SK-N-SH (cell line): ENCODE results near the gene SEMA3G. TPM values are rescaled to one million over a fixed set of nuclear protein-coding genes. Genes with fewer than 3 reads are reported as not detected.

Source experiments
- CTCF ChIA-PET: fragments of 300-600, 350-600 bp; formaldehyde crosslinking; extraction: SDS; loops from one replicate; lab custom pipeline; 2021; lab: Yijun Ruan, JAX
- POLR2A ChIA-PET: fragments of 350-600 bp; sonication (Branson Sonifier 250); formaldehyde crosslinking; extraction: SDS; loops from one replicate; lab custom pipeline; 2020; ENCODE audit warnings: antibody characterized with exemption, inconsistent platforms; lab: Yijun Ruan, JAX
- DNase-seq: peaks from one replicate; pipeline ENCODE4 v3.0.0; 2012
- H2AFZ ChIP-seq: fragments of 200-600 bp; sonication (generic); 2 replicates; pipeline ENCODE4 v1.8.1; 2016; ENCODE audit warnings: antibody characterized with exemption, mild to moderate bottlenecking, low read depth
- H3F3A ChIP-seq: fragments of 200-600 bp; sonication (generic); replicated peaks from 2 replicates; pipeline ENCODE3; 2016; ENCODE audit warnings: antibody characterized with exemption, mild to moderate bottlenecking; ENCODE audit not compliant: insufficient read depth
- H3K27ac ChIP-seq, 2 experiments: fragments of 200-500 bp in 1 of 2; fragments of 200-600 bp in 1 of 2; sonication (Bioruptor generic) in 1 of 2; sonication (generic), shearing (Covaris generic) in 1 of 2; 2 replicates each; pipeline versions ENCODE4 v1.5.1 to v1.6.1; 2014 to 2016; ENCODE audit warnings: low read depth in 2 of 2, inconsistent platforms in 1 of 2, low read length in 1 of 2, mild to moderate bottlenecking in 1 of 2, mixed read lengths in 1 of 2
- H3K27me3 ChIP-seq: fragments of 200-600 bp; sonication (generic), shearing (Covaris generic); 2 replicates; pipeline ENCODE4 v1.6.1; 2016; ENCODE audit warnings: mixed run types; ENCODE audit not compliant: insufficient read depth
- H3K36me3 ChIP-seq, 2 experiments: fragments of 200-500 bp in 1 of 2; fragments of 200-600 bp in 1 of 2; sonication (Bioruptor generic) in 1 of 2; sonication (generic) in 1 of 2; replicated peaks in 1 of 2; 2 replicates each; pipeline versions ENCODE3 to v1.5.1; 2014 to 2016; ENCODE audit warnings: low read length in 1 of 2, mild to moderate bottlenecking in 1 of 2; ENCODE audit not compliant: insufficient read depth in 2 of 2, control insufficient read depth in 1 of 2
- H3K4me1 ChIP-seq, 2 experiments: fragments of 200-500 bp in 1 of 2; fragments of 200-600 bp in 1 of 2; sonication (Bioruptor generic) in 1 of 2; sonication (generic), shearing (Covaris generic) in 1 of 2; 2 replicates each; pipeline versions ENCODE4 v1.5.1 to v1.6.1; 2014 to 2016; ENCODE audit warnings: low read depth in 1 of 2, low read length in 1 of 2, mixed run types in 1 of 2; ENCODE audit not compliant: insufficient read depth in 2 of 2, control insufficient read depth in 1 of 2
- H3K4me2 ChIP-seq: fragments of 200-600 bp; sonication (generic), shearing (Covaris generic); 2 replicates; pipeline ENCODE4 v1.6.1; 2017; ENCODE audit warnings: mixed run types
- H3K4me3 ChIP-seq, 2 experiments: fragments of 200-500 bp in 1 of 2; fragments of 200-600 bp in 1 of 2; sonication (Bioruptor generic) in 1 of 2; sonication (generic), shearing (Covaris generic) in 1 of 2; 2 replicates each; pipeline versions ENCODE4 v1.5.1 to v1.8.1; 2014 to 2016; ENCODE audit warnings: low read depth in 2 of 2, inconsistent platforms in 1 of 2, low read length in 1 of 2, mild to moderate bottlenecking in 1 of 2, mixed read lengths in 1 of 2, moderate library complexity in 1 of 2
- H3K79me2 ChIP-seq: fragments of 200-600 bp; sonication (generic); 2 replicates; pipeline ENCODE4 v1.8.1; 2017; ENCODE audit warnings: mild to moderate bottlenecking; ENCODE audit not compliant: insufficient read depth
- H3K9ac ChIP-seq: fragments of 200-600 bp; sonication (generic); 2 replicates; pipeline ENCODE4 v1.6.1; 2017; ENCODE audit warnings: mixed run types
- H3K9me2 ChIP-seq: fragments of 200-600 bp; sonication (generic); 2 replicates; pipeline ENCODE4 v1.6.1; 2017; ENCODE audit warnings: mixed run types
- H3K9me3 ChIP-seq: fragments of 200-600 bp; sonication (generic); 2 replicates; pipeline ENCODE4 v1.6.1; 2017; ENCODE audit warnings: mixed run types, mild to moderate bottlenecking, moderate library complexity
- H4K20me1 ChIP-seq: fragments of 200-600 bp; sonication (generic); 2 replicates; pipeline ENCODE4 v1.6.1; 2017; ENCODE audit warnings: mild to moderate bottlenecking, mixed run types; ENCODE audit not compliant: insufficient read depth
- CHD2 ChIP-seq: fragments of 150-350 bp; IDR thresholded peaks from 2 replicates; pipeline ENCODE4 v1.6.1; 2018; ENCODE audit warnings: low read length; ENCODE audit not compliant: partially characterized antibody
- ELF1 ChIP-seq: IDR thresholded peaks from 2 replicates; pipeline ENCODE4 v1.4.0; 2012
- EP300 ChIP-seq, 2 experiments: IDR thresholded peaks; 2 replicates each; pipeline versions ENCODE4 v1.4.0 to v1.6.1; 2012; ENCODE audit warnings: borderline replicate concordance in 1 of 2, low read depth in 1 of 2, low read length in 1 of 2
- FOSL2 ChIP-seq: IDR thresholded peaks from 2 replicates; pipeline ENCODE4 v1.4.0; 2012; ENCODE audit warnings: low read depth, mild to moderate bottlenecking, moderate library complexity, borderline replicate concordance
- FOXJ3 ChIP-seq: sonication (generic); formaldehyde crosslinking; IDR thresholded peaks from 2 replicates; pipeline ENCODE4 v1.5.1; 2020; ENCODE audit warnings: mild to moderate bottlenecking, missing genetic modification reagents
- FOXM1 ChIP-seq: IDR thresholded peaks from 2 replicates; pipeline ENCODE4 v1.4.0; 2012; ENCODE audit warnings: low read depth, mild to moderate bottlenecking
- GATA2 ChIP-seq: sonication (generic); formaldehyde crosslinking; IDR thresholded peaks from 2 replicates; pipeline ENCODE4 v1.5.0; 2020; ENCODE audit warnings: mild to moderate bottlenecking, missing genetic modification reagents
- JUND ChIP-seq: IDR thresholded peaks from 2 replicates; pipeline ENCODE4 v1.4.0; 2012
- MEF2A ChIP-seq: IDR thresholded peaks from 2 replicates; pipeline ENCODE4 v1.4.0; 2012; ENCODE audit warnings: low read depth, borderline replicate concordance
- NFIC ChIP-seq: IDR thresholded peaks from 2 replicates; pipeline ENCODE4 v1.4.0; 2012; ENCODE audit warnings: borderline replicate concordance
- NRF1 ChIP-seq: IDR thresholded peaks from 2 replicates; pipeline ENCODE4 v1.6.1; 2012; ENCODE audit warnings: low read depth, mild to moderate bottlenecking, low read length
- POLR2AphosphoS5 ChIP-seq: IDR thresholded peaks from 2 replicates; pipeline ENCODE4 v1.6.1; 2012; ENCODE audit warnings: low read depth, low read length
- RAD21 ChIP-seq: IDR thresholded peaks from 2 replicates; pipeline ENCODE4 v1.6.1; 2012; ENCODE audit warnings: mild to moderate bottlenecking, low read length
- RCOR1 ChIP-seq: fragments of 150-350 bp; IDR thresholded peaks from 2 replicates; pipeline ENCODE4 v1.6.1; 2017; ENCODE audit warnings: antibody characterized with exemption, low read length
- REST ChIP-seq: IDR thresholded peaks from 2 replicates; pipeline ENCODE4 v1.6.1; 2012; ENCODE audit warnings: mild to moderate bottlenecking, low read depth, low read length, moderate library complexity
- SIN3A ChIP-seq: IDR thresholded peaks from 2 replicates; pipeline ENCODE4 v1.6.1; 2012; ENCODE audit warnings: low read depth, mild to moderate bottlenecking, low read length, moderate library complexity, borderline replicate concordance
- TAF1 ChIP-seq: IDR thresholded peaks from 2 replicates; pipeline ENCODE4 v1.6.1; 2012; ENCODE audit warnings: low read depth, mild to moderate bottlenecking, low read length, moderate library complexity, borderline replicate concordance
- TCF12 ChIP-seq: IDR thresholded peaks from 2 replicates; pipeline ENCODE4 v1.4.0; 2012
- TEAD4 ChIP-seq: IDR thresholded peaks from 2 replicates; pipeline ENCODE4 v1.4.0; 2012; ENCODE audit warnings: mild to moderate bottlenecking, borderline replicate concordance; ENCODE audit not compliant: insufficient read depth
- USF1 ChIP-seq: IDR thresholded peaks from 2 replicates; pipeline ENCODE4 v1.4.0; 2012; ENCODE audit warnings: low read depth, borderline replicate concordance
- YY1 ChIP-seq: IDR thresholded peaks from 2 replicates; pipeline ENCODE4 v1.4.0; 2012; ENCODE audit warnings: low read depth, mild to moderate bottlenecking
- ZBTB33 ChIP-seq: IDR thresholded peaks from 2 replicates; pipeline ENCODE4 v1.4.0; 2012; ENCODE audit warnings: low read depth, borderline replicate concordance
- WGBS: methylation state at CpG from one replicate; pipeline ENCODE4 v1.1.6; 2017; ENCODE audit warnings: low lambda C conversion rate; 5-methylcytosine and 5-hydroxymethylcytosine counted together
- polyA plus RNA-seq, 3 experiments: library from polyadenylated mRNA; depleted of rRNA; stranded (reverse); fragments of >200 nt; gene quantifications; 2 replicates each; pipeline ENCODE4 v1.2.3, GENCODE V29; 2012

Gene SEMA3G
- polyA plus RNA-seq, 1 of the 3 experiments (the other 2 are of a cell fraction) = 0.13 TPM

- no peak overlapping the region for H3K27ac ChIP-seq
- H3K9me2 ChIP-seq = no peaks in the 10 kb centered on the region
- no peaks in the 10 kb centered on the region for H3K27me3 ChIP-seq
- H2AFZ ChIP-seq = no peak overlapping the region
- H3F3A ChIP-seq = no peaks in the 10 kb centered on the region
- H3K9ac ChIP-seq = no peak overlapping the region
- no peaks in the 10 kb centered on the region for H3K9me3 ChIP-seq
- CTCF ChIA-PET = interaction anchor here (16.5 kb wide), 1 partner anchor 15 kb away, joined by 578 read pairs; no protein-coding TSS in a partner anchor
- POLR2A ChIA-PET = no interaction called here
- WGBS = 81% methylated on average over 5 of the region's 14 CpGs
- no peaks in the 10 kb centered on the region for H4K20me1 ChIP-seq
- peaks cover 0 to 3% of the 10 kb centered on the region in 2 experiments; a peak in 1 of 4 replicates for H3K4me1 ChIP-seq
- H3K4me2 ChIP-seq = no peak overlapping the region
- H3K4me3 ChIP-seq = no peak overlapping the region
- no peaks in the 10 kb centered on the region for H3K36me3 ChIP-seq
- TF ChIP-seq MEF2A = no peak
- TF ChIP-seq JUND = no peak
- TF ChIP-seq RAD21 = no peak
- no peak for TF ChIP-seq FOXJ3 (CRISPR knock-in tag)
- TF ChIP-seq ZBTB33 = no peak
- no peak for TF ChIP-seq EP300 (IDR thresholded peaks at IDR 0.05; ENCODE audit: borderline replicate concordance in 1 of 2, low read depth in 1 of 2, low read length in 1 of 2)
- no peak for TF ChIP-seq TAF1
- no peak for TF ChIP-seq CHD2
- TF ChIP-seq RCOR1 = no peak
- TF ChIP-seq GATA2 = no peak
- no peak for TF ChIP-seq FOSL2
- no peak for TF ChIP-seq POLR2AphosphoS5
- TF ChIP-seq TEAD4 = no peak
- TF ChIP-seq NFIC = no peak
- no peak for TF ChIP-seq YY1
- no peak for TF ChIP-seq NRF1
- no peak for TF ChIP-seq TCF12
- no peak for TF ChIP-seq ELF1
- no peak for TF ChIP-seq FOXM1
- H3K79me2 ChIP-seq = no peaks in the 10 kb centered on the region
- DNase-seq = no peak
These were observed 4.2 kb downstream of the SEMA3G start for GRCh38 chr3:52440671-52441070.

- no peaks in the 10 kb centered on the region for H3K9me3 ChIP-seq
- no peaks in the 10 kb centered on the region for H3K27me3 ChIP-seq
- H3K4me1 ChIP-seq = peaks cover 0 to 2% of the 10 kb centered on the region in 2 experiments; a peak in 1 of 4 replicates
- no peak overlapping the region for H3K4me3 ChIP-seq
- no peak overlapping the region for H3K27ac ChIP-seq
- WGBS = 97% methylated on average over 4 of the region's 12 CpGs
- POLR2A ChIA-PET = no interaction called here
- H2AFZ ChIP-seq = no peak overlapping the region
- no peak for DNase-seq
- no peaks in the 10 kb centered on the region for H3K79me2 ChIP-seq
- no peaks in the 10 kb centered on the region for H3K9me2 ChIP-seq
- CTCF ChIA-PET = interaction anchor here (16.5 kb wide), 1 partner anchor 15 kb away, joined by 578 read pairs; no protein-coding TSS in a partner anchor
- no peaks in the 10 kb centered on the region for H3K36me3 ChIP-seq
- H3K4me2 ChIP-seq = no peak overlapping the region
- no peaks in the 10 kb centered on the region for H3F3A ChIP-seq
- no peaks in the 10 kb centered on the region for H4K20me1 ChIP-seq
- H3K9ac ChIP-seq = no peak overlapping the region
- TF ChIP-seq SIN3A = no peak
- TF ChIP-seq REST = no peak
- no peak for TF ChIP-seq USF1
- no peak for TF ChIP-seq TAF1
- no peak for TF ChIP-seq JUND
- TF ChIP-seq NRF1 = no peak
- TF ChIP-seq, all 33 proteins: peak for 0
These were observed 4.7 kb downstream of the SEMA3G start for GRCh38 chr3:52440249-52440551.
